ENCODE measurements around the gene C12orf56.

Gene C12orf56

GRCh38 chr12:64390275-64390851, at the start of gene C12orf56:
Gene C12orf56, minus strand, starts transcription at chr12:64390758. Its CDS starts 193 bp downstream, at chr12:64390565.
- DNase-seq = peak; percentile 63

GRCh38 chr12:64440100-64440499, 49.5 kb upstream of the C12orf56 start:
- no peak for DNase-seq

- no peak for DNase-seq
Observed at GRCh38 chr12:64433915-64434314, 43.4 kb upstream of the C12orf56 start.

- DNase-seq = no peak
Observed at GRCh38 chr12:64431791-64432190, 41.2 kb upstream of the C12orf56 start.

GRCh38 chr12:64430886-64431285, 40.3 kb upstream of the C12orf56 start:
- DNase-seq = no peak

- no peak for DNase-seq
Observed at GRCh38 chr12:64428956-64429355, 38.4 kb upstream of the C12orf56 start.

- DNase-seq = no peak
Observed at GRCh38 chr12:64427988-64428387, 37.4 kb upstream of the C12orf56 start.

- no peak for DNase-seq
Observed at GRCh38 chr12:64419696-64420095, 29.1 kb upstream of the C12orf56 start.

GRCh38 chr12:64418209-64418608, 27.7 kb upstream of the C12orf56 start:
- DNase-seq = no peak

GRCh38 chr12:64413884-64414283, 23.3 kb upstream of the C12orf56 start:
- DNase-seq = no peak

- DNase-seq = no peak
Observed at GRCh38 chr12:64412459-64412858, 21.9 kb upstream of the C12orf56 start.

GRCh38 chr12:64411427-64411826, 20.9 kb upstream of the C12orf56 start:
- DNase-seq = no peak

GRCh38 chr12:64407342-64408223, 17.0 kb upstream of the C12orf56 start:
- DNase-seq = no peak

GRCh38 chr12:64404470-64405256, 14.1 kb upstream of the C12orf56 start:
- DNase-seq = peak; percentile 93

GRCh38 chr12:64403707-64404469, 13.3 kb upstream of the C12orf56 start, which contains the start of gene XPOT:
Gene XPOT, plus strand, starts transcription at chr12:64404392. Its CDS starts 5,644 bp downstream, at chr12:64410036.
- no peak for DNase-seq

- DNase-seq = no peak
Observed at GRCh38 chr12:64402181-64402580, 11.6 kb upstream of the C12orf56 start.

- no peak for DNase-seq
Observed at GRCh38 chr12:64400041-64400440, 9.5 kb upstream of the C12orf56 start.

- no peak for DNase-seq
Observed at GRCh38 chr12:64395739-64396138, 5.2 kb upstream of the C12orf56 start.

GRCh38 chr12:64392221-64392620, 1.7 kb upstream of the C12orf56 start:
- no peak for DNase-seq

- DNase-seq = no peak
Observed at GRCh38 chr12:64389154-64389553, 1.4 kb downstream of the C12orf56 start.

GRCh38 chr12:64387197-64387816, 3.3 kb downstream of the C12orf56 start:
- no peak for DNase-seq

- no peak for DNase-seq
Observed at GRCh38 chr12:64385468-64385867, 5.1 kb downstream of the C12orf56 start.
